ENCODE data around the gene WDR38.
A peak's percentile ranks its signal among the peaks of the same experiment; 100 is the strongest.

WDR38 gene, protein sequence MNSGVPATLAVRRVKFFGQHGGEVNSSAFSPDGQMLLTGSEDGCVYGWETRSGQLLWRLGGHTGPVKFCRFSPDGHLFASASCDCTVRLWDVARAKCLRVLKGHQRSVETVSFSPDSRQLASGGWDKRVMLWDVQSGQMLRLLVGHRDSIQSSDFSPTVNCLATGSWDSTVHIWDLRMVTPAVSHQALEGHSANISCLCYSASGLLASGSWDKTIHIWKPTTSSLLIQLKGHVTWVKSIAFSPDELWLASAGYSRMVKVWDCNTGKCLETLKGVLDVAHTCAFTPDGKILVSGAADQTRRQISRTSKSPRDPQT

DNA sequence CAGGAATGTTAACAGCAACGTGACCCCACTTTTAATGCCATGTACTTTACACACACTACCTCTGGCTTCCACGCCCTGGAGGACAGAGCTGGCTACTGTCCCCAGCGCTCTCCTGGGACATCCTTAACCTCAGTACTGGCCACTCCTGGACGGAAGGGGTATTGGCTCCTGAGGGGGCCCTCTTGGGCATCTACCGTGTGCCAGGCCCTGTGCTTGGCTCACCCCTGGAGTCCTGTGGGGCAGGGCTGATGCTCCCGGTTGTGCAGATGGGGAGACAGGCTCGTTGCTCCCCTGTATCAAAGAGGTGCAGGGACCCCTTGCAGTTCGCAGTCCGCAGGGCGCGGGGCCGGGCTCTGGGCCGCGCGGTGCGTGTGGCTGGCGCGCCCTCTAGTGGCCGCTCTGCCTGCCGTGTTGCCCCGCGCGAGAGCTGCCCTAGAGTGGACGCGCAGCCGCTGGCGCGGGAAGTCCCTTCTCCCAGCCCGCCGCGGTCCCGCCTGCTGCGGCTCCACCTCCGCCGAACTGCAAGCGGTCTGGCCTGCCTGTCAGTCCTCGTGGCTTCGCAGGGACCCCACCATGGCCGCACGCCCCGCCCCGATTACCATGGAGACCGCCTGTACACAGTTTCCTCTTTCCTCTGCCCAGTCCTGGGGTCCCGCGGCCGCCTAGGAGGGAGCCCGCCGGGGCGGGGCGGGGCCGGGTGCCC, at the start of gene WDR38:
Gene WDR38, plus strand, starts transcription at position 632 of the 703 bp plus-strand sequence. CDS start 72 bp downstream, outside the sequence.
- DNase-seq (ENCODE audit: low spot score) = peak; percentile 42

DNA sequence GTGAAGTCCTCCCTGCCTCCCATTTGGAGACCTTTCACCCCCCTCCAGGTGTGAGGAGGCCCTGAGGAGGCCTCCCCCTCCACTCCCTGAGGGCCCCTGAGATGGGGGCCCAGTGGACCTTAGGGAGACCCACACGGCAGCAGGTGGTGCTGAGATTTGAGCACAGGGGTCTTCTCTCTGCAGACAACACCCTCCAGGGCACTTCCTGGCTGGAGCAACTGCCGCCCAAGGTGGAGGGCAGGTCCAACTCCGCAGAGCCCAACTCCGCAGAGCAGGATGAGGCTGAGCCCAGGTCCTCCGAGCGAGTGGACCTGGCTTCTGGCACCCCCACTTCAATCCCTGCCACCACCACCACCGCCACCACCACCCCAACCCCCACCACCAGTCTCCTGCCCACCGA, 49.3 kb upstream of the WDR38 start:
- DNase-seq (ENCODE audit: low spot score) = no peak

DNA sequence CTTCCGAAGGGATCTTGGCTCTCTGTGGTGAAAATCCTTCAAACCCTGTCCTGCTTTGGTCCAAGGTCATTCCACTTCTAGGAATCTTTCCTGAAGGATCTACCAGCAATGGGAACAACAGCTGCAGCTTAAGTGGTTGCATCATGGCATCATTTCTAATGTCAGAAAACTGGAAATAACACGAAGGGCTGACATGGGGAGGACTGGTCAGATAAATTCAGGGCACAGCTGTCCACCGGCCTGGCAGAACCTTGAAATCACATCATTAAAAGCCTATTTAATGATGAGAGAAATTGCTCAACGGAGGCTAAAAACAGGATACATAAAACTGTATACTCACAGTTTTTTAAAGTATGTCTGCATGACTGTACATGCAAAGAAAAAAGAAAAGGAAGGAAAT, 48.1 kb upstream of the WDR38 start:
- no peak for DNase-seq (ENCODE audit: low spot score)

DNA sequence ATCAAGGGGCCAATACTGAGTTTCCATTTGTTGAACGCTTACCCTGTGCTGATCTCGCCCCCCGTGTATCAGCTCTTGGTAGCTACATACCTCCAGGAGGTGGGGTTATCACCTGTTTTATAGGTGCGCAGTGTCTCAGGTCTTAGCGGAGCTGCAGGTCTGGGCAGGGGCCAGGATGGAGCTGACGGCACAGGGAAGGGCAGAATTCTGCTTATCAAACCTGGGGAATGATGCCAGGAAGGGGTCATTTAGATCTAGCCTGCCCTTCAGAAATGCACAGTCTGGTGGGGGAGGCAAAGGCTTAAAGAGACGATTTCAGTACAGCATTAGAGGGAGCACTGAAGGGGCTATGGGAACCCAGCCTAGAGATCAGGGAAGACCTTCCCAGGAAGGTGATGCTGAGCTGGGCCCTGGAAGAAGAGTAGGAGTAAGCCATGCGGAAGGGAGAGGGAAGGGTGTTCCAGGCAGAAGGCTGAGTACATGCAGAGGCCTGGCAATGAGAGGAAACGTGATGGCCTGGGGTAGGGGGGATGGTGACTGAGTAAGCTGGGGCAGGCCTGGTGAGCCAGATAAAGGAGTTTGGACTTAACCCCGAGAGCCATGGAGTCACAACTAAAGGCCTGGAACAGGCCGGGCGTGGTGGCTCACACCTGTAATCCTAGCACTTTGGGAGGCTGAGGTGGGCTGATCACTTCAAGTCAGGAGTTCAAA, 44.9 kb upstream of the WDR38 start:
- no peak for DNase-seq (ENCODE audit: low spot score)

DNA sequence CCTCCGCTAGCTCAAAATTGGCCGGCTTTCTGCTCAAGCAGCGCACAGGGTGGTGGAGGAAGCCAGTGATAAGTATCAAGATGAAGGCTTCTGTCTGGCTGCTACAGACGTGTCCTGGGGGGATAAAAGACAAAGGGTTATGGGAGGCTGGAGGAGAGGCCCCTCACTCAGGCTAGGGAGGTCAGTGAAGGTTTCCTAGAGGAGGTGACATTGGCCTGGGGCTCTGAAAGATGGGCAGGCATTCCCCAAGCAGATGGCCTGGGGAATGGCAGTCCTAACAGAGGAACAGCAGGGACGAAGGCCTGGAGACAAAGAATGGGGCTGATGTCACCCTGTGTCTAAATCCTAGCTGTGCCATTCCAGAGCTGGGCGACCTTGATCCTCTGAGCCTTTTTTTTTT, 44.0 kb upstream of the WDR38 start:
- no peak for DNase-seq (ENCODE audit: low spot score)

DNA sequence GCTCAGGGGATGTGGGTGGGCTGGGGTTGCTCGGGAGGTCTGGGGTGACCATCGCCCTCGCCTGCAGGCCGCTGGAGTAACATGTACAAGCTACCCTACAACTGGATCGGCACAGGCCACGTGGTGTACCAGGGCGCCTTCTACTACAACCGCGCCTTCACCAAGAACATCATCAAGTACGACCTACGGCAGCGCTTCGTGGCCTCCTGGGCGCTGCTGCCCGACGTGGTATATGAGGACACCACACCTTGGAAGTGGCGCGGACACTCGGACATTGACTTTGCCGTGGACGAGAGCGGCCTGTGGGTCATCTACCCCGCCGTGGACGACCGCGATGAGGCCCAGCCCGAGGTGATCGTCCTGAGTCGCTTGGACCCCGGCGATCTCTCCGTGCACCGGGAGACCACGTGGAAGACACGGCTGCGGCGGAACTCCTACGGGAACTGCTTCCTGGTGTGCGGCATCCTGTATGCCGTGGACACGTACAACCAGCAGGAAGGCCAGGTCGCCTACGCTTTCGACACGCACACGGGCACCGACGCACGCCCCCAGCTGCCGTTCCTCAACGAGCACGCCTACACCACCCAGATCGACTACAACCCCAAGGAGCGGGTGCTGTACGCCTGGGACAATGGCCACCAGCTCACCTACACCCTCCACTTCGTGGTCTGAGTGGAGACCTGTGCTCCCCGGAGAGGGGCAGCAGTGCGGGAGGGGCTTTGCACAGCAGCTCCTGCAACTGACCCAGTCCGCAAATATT, 43.3 kb upstream of the WDR38 start:
- DNase-seq (ENCODE audit: low spot score) = no peak

DNA sequence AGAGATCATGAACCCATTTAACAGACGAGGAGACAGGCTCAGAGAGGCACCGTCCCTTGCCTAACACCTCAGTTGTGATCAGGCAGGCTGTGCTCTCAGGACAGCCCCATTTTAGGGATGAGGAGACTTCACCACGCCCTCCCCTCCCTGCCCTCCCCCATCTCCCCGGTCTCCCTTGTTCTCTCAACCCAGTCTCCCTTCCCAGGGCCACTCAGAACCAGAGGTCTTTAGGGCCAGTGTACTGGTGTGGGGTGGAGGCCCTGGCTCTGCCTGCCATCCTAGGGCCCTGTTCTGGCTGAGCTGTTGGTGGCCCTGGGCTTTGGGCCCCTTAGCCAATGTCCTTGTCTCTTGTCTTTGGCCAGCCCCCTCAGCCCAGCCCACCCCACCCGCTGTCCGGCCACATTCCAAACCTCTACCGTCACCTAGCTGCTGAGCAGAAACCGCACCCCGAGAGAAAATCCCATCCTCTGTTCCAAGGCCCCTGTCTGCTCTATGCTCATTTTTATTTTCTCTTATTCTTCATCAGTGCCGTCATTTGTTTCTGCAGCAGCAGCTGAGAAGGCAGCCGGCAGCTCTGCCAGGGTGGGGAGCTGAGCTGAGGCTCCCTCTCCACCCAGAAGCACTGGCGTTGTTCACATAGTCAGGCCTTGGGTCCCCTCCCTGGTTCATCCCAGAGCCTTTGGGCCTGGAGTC, 42.5 kb upstream of the WDR38 start:
- DNase-seq (ENCODE audit: low spot score) = no peak

DNA sequence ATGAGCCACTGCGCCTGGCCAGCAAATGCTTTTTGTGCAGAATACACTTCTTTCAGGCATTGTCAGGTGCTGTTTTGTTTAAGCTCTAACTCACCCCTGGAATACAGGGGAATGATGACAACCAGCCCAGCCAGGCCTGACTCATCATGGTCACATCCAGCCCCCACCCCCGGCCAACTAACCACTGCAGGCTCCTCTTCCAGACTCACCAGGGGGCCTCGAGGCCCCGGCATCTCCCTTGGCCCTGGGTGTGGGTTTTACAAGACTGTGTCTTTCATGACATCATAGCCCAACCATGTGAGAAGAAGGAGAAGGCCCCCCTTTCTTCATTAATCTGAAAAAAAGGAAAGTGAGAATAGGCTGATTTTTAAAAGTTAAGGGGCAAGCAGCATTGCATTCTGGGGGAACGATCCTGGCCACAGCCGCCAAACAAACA, 40.8 kb upstream of the WDR38 start:
- no peak for DNase-seq (ENCODE audit: low spot score)

DNA sequence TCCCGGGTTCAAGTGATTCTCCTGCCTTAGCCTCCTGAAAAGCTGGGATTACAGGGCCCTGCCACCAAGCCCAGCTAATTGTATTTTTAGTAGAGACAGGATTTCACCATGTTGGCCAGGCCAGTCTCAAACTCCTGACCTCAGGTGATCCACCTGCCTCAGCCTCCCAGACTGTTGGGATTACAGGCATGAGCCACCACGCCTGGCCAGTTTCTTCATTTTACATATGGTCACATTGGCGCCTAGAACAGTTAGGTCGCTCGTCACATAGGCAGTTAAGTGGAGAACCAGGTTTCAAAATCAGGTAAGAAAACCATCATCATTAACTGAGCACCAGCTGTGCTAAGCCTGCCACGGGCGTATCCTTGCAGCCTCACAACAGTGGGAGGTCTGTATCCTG, 40.2 kb upstream of the WDR38 start:
- DNase-seq (ENCODE audit: low spot score) = no peak

DNA sequence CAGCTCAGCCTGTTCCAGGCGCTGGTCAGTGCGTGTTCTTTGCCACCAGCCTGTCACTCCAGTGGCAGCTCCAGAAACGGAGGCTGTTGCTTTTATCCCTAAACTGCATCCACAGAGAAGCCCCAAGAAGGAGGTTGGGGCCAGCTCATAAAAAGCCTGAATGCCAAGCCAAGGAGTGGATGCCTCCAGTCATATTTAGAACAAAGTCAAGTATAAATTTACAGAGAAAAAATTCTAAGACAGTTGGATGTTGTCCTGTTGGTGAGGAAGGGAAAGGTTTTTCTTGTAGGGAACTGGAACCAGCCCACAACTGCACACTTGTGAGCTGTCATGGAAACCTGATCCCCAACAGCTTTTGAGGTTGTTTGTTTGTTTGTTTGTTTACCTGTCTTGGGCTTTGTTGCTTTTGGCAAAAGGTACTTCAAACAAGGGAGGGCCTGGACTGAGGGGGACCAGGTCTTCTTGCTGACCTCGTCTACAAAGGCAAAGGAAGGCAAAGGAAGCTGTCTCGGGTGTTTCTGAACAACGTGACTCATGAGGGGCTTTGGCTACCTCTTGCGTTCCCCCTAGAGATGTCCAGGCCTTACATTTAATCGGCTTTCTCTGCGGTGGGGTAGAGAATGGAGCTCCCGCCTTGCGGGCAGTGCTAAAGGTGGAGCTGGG, 39.6 kb upstream of the WDR38 start:
- no peak for DNase-seq (ENCODE audit: low spot score)

DNA sequence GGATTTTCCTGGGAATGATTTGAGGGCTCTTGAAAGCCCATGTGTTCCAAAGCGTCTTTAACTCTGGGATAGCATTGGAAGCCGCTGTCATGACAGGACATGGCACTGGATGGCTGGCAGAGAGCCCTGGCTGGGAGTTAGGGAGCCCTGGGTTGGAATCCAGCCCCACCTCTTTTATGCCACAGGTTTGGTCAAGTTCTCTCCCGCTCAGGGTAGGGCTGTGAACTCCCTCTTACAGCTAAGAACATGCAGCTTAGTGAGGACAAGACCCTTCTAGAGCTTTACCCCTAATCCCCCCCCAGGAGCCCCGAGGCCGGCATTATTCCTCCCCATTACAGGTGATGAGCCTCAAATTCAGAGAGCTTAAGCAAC, 39.1 kb upstream of the WDR38 start:
- no peak for DNase-seq (ENCODE audit: low spot score)

DNA sequence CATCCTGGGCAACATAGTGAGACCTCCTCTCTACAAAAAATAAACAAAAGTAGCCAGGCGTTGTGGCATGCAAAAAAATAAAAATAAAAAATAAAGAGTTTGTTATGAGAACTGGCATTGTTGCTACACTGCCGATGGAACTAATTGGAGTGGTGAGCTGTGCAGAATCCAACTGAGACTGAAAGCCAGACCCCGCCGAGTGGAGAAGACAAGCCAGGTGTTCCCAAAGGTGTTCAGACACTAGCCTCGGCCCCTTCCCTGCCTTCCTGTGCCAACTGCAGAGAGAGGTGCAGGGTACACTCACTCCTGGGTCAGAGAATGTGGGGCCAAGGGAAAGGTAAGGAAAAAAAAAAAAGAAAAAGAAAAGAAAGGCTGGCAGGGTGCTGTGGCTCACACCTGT, 37.7 kb upstream of the WDR38 start:
- DNase-seq (ENCODE audit: low spot score) = no peak

DNA sequence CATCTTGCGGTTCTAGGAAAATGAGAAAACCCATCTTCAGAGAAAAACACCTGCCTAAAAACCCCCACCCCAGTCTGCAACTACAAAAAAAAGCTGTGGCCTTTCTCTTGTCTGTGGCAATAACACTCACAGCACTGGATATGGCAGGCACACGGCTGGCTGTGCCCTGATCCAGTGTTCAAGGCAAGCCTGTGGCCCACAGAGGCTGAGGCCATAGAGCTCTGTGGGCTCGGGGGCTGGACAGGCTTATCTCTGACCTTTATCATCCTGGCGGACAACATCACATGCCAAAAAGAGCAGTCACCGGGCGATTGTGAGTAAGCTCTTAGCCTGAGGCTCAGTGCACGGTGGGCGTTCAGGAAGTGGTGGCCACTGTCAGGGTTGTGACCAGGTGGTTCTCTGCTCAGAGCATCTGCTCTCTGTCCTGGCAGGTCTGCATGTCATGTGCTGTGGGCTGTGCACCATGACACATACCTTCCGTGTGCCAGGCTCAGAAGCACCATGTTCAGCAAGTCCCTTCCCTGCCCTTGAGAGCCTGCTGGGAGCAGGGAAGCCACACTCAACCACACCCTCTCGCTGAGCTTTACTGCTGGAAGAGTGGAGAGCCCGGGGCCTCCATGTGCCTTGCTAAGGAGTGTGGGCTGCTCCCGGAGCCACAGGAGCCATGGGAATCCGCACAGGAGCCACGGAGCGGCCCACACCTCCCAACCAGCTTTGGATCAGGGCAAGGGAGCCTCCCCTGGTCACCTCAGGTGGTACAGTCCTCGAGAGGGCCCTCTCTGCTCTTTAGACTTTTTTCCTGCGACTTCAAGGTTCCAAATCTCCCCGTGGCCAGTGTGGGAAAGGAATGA, 34.6 kb upstream of the WDR38 start:
- no peak for DNase-seq (ENCODE audit: low spot score)

DNA sequence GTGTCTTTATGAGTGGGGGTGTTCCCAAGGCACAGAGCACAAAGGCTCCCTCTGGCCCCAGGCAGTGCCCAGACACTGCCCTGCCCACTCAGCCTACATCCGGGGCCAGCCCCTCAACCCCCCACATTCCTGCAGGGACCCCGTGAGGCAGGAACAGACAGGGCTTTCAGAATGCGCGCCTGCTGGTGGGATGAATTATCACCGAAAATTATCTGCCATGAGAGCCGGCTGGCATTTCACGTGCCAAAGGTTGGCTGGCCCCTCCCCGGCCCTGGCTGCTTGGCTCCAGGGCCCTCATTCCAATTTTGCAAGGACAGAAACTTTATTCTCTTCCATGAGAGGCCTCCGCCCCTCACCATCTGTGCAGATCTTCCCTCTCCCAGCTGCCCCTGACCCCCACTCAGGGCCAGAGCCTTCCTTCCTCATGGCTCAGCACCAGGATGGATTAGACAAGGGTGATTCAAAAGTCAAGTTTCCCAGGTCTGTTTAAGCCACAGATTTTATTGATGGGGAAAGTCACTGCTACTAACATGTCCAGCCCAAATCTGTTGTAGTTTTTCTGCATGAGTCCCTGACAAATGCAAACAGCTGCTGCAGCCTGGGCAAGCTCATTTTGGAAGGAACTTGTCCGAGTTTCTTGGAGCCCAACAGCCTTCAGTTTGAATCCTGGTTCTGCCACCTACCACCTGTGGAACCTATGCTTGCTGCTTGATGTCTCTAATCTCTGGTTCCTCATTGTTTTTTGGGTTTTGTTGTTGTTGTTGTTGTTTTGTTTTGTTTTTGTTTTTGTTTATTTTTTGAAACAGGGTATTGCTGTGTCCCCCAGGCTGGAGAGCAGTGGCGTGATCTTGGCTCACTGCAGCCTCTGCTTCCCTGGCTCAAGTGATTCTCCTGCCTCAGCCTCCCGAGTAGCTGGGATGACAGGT, 32.3 kb upstream of the WDR38 start:
- DNase-seq (ENCODE audit: low spot score) = no peak

DNA sequence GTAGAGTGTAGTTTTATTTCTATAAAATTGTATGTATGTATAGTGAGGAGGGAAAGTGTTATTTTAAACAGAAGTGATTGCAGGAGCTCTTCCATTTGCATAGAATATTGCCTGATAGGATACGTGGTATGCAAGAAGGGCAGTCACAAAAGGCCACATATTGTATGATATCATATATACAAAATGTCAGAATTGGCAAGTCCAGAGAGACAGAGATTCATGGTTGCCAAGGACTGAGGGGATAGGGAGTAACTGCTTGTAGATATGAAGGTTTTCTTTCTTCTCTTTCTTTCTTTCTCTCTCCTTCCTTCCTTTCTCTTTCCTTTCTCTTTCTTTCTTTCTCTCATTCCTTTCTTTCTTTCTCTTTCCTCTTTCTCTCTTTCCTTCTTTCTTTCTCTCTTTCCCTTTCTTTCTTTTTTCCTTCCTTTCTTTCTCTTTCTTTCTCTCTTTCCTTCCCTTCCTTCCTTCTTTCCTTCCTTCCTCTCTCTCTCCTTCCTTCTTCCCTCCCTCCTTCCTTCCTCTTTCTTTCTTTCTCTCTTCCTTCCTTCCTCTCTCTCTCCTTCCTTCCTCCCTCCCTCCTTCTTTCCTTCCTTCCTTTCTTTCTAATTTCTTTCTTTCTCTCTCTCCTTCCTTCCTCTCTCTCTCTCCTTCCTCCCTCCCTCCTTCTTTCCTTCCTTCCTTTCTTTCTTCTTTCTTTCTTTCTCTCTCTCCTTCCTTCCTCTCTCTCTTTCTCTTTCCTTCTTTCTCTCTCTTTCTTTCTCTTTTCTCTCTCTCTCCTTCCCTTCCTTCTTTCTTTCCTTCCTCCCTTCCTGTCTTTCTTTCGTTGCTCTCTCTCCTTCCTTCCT, 24.5 kb upstream of the WDR38 start:
- no peak for DNase-seq (ENCODE audit: low spot score)

DNA sequence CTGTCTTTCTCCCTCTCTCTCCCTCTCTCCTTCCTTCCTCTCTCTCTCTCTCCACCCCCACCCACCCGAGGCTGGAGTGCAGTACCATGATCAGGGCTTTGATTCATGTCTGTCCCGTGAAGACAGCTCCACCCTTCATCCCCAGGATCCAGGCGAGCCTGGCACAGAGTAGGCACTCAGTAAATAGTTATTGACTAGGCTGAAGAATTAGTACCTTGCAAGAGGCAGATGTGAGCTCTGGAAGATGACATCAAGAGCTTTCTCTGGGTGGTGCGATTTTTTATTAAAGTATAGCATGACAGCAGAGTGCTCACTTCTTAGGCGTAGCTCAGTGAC, 24.0 kb upstream of the WDR38 start:
- DNase-seq (ENCODE audit: low spot score) = no peak

DNA sequence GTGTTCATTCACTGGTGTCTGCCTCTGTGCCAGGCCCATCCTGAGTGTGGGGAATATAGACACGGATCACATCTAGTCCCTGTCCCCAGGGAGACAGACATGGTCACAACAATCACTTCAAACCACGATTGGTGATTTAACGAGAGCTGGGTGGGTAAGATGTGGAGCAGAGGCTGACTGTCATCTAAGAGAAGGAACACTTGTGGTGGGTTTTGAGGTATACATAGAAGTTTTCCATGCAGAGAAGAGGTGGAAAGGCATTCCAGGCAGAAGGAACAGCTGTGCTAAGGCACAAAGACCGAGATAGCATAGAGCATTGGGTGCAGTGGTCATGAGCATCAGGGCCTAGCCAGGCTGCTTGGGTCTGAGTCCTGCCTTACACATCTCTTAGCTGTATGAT, 22.7 kb upstream of the WDR38 start:
- no peak for DNase-seq (ENCODE audit: low spot score)

DNA sequence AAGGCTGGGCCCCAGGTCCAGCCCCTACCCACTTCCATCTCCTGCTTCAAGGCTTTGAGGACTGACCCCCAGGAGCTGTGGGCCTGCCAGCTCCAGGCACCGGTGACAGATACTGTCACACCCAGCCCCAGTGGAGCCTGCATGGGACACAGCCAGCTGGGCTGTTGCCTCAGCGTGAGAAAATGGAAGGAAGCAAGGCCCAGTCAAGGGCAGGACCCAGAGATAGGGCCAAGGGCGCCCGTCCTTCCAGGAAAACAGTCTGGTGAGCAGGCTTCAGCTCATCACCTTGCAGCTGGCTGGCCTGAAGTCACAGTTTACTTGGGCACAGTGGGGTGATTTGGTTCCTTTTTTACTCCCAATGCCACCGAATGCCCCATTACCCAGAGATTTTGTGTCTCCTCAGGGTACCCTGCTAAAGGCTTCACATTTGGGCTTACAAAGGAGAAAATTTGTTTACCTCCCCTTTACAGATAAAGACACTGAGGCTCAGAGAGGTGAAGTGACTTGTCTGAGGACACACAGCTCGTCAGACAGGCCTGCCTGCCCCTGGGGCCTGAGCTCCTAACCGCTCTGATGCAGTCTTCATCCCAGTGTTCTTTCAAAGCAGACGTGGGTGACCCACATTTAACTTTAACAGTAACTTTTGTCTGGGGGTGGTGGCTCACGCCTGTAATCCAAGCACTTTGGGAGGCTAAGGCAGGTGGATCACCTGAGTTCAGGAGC, 21.5 kb upstream of the WDR38 start:
- no peak for DNase-seq (ENCODE audit: low spot score)
